H1 (cell line): Measurements from ENCODE around the gene LBH. TPM values are rescaled to one million over a fixed set of nuclear protein-coding genes. Genes with fewer than 3 reads are reported as not detected.

Experiments
- CHD7 ChIP-seq: fragments of 300-600 bp; sonication (generic); IDR thresholded peaks from 2 replicates; pipeline ENCODE4 v1.7.1; 2012; ENCODE audit warnings: low read length, moderate library complexity, mild to moderate bottlenecking, inconsistent platforms; ENCODE audit not compliant: insufficient replicate concordance
- CREB1 ChIP-seq: IDR thresholded peaks from 2 replicates; pipeline ENCODE4 v1.6.1; 2012; ENCODE audit warnings: inconsistent platforms
- EGR1 ChIP-seq: IDR thresholded peaks from 2 replicates; pipeline ENCODE4 v1.6.1; 2011; ENCODE audit warnings: low read depth, low read length, borderline replicate concordance
- JUN ChIP-seq: IDR thresholded peaks from 2 replicates; pipeline ENCODE4 v1.6.1; 2011; ENCODE audit warnings: low read depth, mild to moderate bottlenecking, improper control_type of control experiment, low read length
- NRF1 ChIP-seq: IDR thresholded peaks from 2 replicates; pipeline ENCODE4 v1.6.1; 2011; ENCODE audit warnings: mild to moderate bottlenecking, low read depth, low read length, improper control_type of control experiment
- SIN3A ChIP-seq, 2 experiments: IDR thresholded peaks in 1 of 2; conservative IDR thresholded peaks in 1 of 2; 2 replicates each; pipeline ENCODE4 v1.6.1; 2011 to 2012; ENCODE audit warnings: low read length in 2 of 2, improper control_type of control experiment in 1 of 2, low read depth in 1 of 2, mild to moderate bottlenecking in 1 of 2
- SP4 ChIP-seq: IDR thresholded peaks from 2 replicates; pipeline ENCODE4 v1.6.1; 2012; ENCODE audit warnings: low read length, inconsistent platforms
- SUZ12 ChIP-seq: fragments of 200-600 bp; sonication (generic); IDR thresholded peaks from 2 replicates; pipeline ENCODE4 v1.6.1; 2012; ENCODE audit warnings: mild to moderate bottlenecking, inconsistent platforms, low read length, moderate library complexity, mixed read lengths
- TEAD4 ChIP-seq: IDR thresholded peaks from 2 replicates; pipeline ENCODE4 v1.6.1; 2012; ENCODE audit warnings: low read depth, low read length, inconsistent platforms, mixed read lengths
- YY1 ChIP-seq: IDR thresholded peaks from 2 replicates; pipeline ENCODE4 v1.6.1; 2011; ENCODE audit warnings: low read depth, mild to moderate bottlenecking, low read length
- polyA plus RNA-seq, 7 experiments: library from polyadenylated mRNA; depleted of rRNA in 3 of 7; stranded (reverse) in 5 of 7; unstranded in 2 of 7; fragments of >200 nt in 5 of 7; fragments of 200-250 nt in 2 of 7; gene quantifications; 1 replicate in 5 of 7; 2 replicates in 1 of 7; 4 replicates in 1 of 7; pipeline versions ENCODE4 v1.2.1 to v1.2.3, GENCODE V29; 2011 to 2013; ENCODE audit warnings: missing spikeins in 2 of 7, mixed read lengths in 2 of 7
- total RNA-seq: library from RNA; stranded (reverse); fragmentation: NEBNext Ultra II Directional; extraction: Animal tissue kit (Norgen Biotek cat#: 25700); gene quantifications from 2 replicates; pipeline ENCODE4 v1.2.1, GENCODE V29; 2021

Gene LBH
- total and polyA plus RNA-seq, 2 of the 8 experiments (the other 6 are each of a cell fraction or from before 2014, with no cell fraction given): 25.7 to 34.5 TPM

- TF ChIP-seq CHD7 (no peak), TEAD4 (no peak), JUN (no peak), CREB1 (no peak), YY1 (no peak), SP4 (no peak), SUZ12 (no peak), SIN3A (conservative IDR thresholded peaks at IDR 0.05 in 1 of 2, IDR thresholded peaks at IDR 0.05 in 1 of 2; ENCODE audit: low read depth in 1 of 2, low read length in 2 of 2) (no peak), NRF1 (no peak), EGR1 (no peak)
These were observed 4.7 kb downstream of the LBH start (continued) for GRCh38 chr2:30235859-30236535.
